Transverse colon (tissue), 3 donors: ENCODE data around the gene BTRC.

Experiments
- CTCF ChIP-seq, 5 experiments: fragments of 200-600 bp in 3 of 5; fragments of 450-650 bp in 2 of 5; sonication (generic) in 3 of 5; IDR thresholded peaks; 1 replicate in 2 of 5; 2 replicates in 3 of 5; pipeline ENCODE4 v1.5.1; 2016 to 2017; ENCODE audit warnings: antibody characterized with exemption in 5 of 5, inconsistent platforms in 3 of 5, mild to moderate bottlenecking in 2 of 5, moderate library complexity in 1 of 5
- POLR2A ChIP-seq: fragments of 450-650 bp; IDR thresholded peaks from one replicate; pipeline ENCODE4 v1.6.1; 2016; ENCODE audit warnings: antibody characterized with exemption, mild to moderate bottlenecking, moderate library complexity

DNA sequence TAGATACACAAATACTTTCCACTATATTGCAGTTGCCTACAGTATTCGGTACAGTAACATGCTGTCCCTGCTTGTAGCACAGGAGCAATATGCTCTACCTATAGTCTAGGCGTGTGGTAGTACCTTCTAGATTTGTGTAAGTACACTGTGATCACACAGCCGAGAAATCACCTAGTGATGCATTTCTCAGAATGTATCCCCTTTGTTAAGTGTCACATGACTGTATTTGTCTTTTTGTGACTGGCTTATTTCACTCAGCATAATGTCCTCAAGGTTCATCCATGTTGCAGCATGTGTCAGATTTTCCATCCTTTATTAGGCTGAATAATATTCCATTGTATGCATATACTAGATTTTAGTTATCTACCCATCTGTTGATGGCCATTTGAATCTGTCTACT is 61.9 kb downstream of the BTRC start:
- TF ChIP-seq CTCF (IDR thresholded peaks at IDR 0.05): no peak
- TF ChIP-seq POLR2A: no peak
